Measurements from ENCODE around the gene NR2F2. TPM values are rescaled to one million over a fixed set of nuclear protein-coding genes. Genes with fewer than 3 reads are reported as not detected.

NR2F2 gene
- total RNA-seq, 1 experiment from 2014 or later = 53.7 TPM

DNA sequence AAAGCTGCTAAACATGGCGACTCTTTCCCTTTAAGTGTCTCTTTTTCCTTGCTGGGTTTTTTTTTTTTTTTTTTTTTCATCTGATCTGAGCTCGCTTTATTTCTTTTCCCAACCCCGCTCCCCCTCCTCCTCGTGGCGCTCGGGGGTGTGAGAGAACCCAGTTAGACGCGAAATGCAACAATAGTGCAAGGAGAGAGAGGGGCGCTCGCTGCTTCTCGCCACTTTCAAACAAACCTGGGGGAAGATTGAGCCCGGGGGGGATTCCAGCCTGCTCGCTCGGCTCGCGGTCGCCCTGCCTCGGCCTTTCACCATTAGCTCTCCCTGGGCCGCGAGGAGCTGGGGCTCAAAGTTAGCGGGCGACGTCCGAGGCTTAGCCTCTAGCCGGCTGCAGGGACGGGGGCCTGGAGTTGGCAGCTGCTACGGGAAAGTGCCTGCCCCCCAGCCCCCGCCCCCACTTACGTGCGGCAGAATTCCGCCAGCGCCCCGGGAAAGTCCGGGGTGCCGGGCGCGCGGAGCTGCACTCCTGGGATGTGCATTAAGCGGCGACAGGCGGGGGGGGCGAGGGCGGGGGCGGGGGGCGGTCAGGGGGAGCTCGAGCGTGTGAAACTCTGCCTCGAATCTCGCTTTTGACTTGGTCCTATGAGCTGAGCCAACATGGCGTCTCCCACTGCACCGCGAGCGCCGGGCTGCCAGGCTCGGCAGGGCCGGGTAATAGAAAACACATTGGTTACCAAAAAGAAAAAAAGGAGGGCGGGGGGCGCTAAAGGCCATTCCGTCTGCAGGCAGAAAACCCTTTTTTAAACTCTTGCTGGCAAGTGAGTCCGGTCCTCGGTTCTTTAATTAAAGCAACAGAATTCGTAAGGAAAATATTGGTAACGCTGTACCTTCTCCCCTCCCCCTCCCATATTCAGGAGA lies 10.4 kb downstream of the NR2F2 start:
- H3K27me3 ChIP-seq (ENCODE audit: control insufficient read depth, insufficient read depth, low read length) = no peaks in the 10 kb centered on the region
- peaks cover 11% of the 10 kb centered on the region; the same call in 1 of the 2 replicates for H3K36me3 ChIP-seq (ENCODE audit: control insufficient read depth, insufficient read depth, low read length)
- ATAC-seq = peak; percentile 47
- H3K9me3 ChIP-seq (ENCODE audit: control insufficient read depth, insufficient read depth, low read depth, low read length) = no peaks in the 10 kb centered on the region
- intact Hi-C loops (cut with micrococcal nuclease; ENCODE audit: unreplicated experiment) = no loop called here
- TF ChIP-seq SIN3A (IDR thresholded peaks at IDR 0.05; ENCODE audit: borderline replicate concordance, insufficient read depth, low read depth, low read length) (0 out of 2 replicates have a peak, but pooled peaks have one; percentile 48), POLR2AphosphoS5 (IDR thresholded peaks at IDR 0.05; ENCODE audit: low read depth, low read length) (no peak; the same call in 1 of the 2 replicates), TCF7L2 (IDR thresholded peaks at IDR 0.05; ENCODE audit: low read depth, low read length) (no peak)
- TF ChIP-seq, protein P1, sequence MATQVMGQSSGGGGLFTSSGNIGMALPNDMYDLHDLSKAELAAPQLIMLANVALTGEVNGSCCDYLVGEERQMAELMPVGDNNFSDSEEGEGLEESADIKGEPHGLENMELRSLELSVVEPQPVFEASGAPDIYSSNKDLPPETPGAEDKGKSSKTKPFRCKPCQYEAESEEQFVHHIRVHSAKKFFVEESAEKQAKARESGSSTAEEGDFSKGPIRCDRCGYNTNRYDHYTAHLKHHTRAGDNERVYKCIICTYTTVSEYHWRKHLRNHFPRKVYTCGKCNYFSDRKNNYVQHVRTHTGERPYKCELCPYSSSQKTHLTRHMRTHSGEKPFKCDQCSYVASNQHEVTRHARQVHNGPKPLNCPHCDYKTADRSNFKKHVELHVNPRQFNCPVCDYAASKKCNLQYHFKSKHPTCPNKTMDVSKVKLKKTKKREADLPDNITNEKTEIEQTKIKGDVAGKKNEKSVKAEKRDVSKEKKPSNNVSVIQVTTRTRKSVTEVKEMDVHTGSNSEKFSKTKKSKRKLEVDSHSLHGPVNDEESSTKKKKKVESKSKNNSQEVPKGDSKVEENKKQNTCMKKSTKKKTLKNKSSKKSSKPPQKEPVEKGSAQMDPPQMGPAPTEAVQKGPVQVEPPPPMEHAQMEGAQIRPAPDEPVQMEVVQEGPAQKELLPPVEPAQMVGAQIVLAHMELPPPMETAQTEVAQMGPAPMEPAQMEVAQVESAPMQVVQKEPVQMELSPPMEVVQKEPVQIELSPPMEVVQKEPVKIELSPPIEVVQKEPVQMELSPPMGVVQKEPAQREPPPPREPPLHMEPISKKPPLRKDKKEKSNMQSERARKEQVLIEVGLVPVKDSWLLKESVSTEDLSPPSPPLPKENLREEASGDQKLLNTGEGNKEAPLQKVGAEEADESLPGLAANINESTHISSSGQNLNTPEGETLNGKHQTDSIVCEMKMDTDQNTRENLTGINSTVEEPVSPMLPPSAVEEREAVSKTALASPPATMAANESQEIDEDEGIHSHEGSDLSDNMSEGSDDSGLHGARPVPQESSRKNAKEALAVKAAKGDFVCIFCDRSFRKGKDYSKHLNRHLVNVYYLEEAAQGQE (IDR thresholded peaks at IDR 0.05; ENCODE audit: insufficient read depth in 1 of 2, low read depth in 2 of 2, low read length in 1 of 2) = no peak
- no peak for DNase-seq (ENCODE audit: low read depth, low spot score)
- BruUV-seq (replicated peaks) = no TSS peak
- H3K27ac ChIP-seq (ENCODE audit: low read length) = peak overlapping the region; percentile 98
- in situ Hi-C loops (cut with HindIII; ENCODE audit: low pct_unique_long_range_greater_than_20kb, low sequenced_read_pairs) = no loop called here
- peak overlapping the region; percentile 57 to 74 for H3K4me3 ChIP-seq (ENCODE audit: low read depth in 2 of 2, low read length in 2 of 2)
- ChIA-PET CTCF (interaction anchor here (0.6 to 1.5 kb wide), 4 partner anchors 12 to 679 kb away, joined by 3 to 11 read pairs (median 6); no protein-coding TSS in a partner anchor), POLR2A (interaction anchor here (0.6 to 1.3 kb wide), 2 partner anchors 13 to 209 kb away, joined by 3 to 5 read pairs; no protein-coding TSS in a partner anchor)
- peaks cover 64% of the 10 kb centered on the region for H3K4me1 ChIP-seq (ENCODE audit: control insufficient read depth, insufficient read depth, low read length)

DNA sequence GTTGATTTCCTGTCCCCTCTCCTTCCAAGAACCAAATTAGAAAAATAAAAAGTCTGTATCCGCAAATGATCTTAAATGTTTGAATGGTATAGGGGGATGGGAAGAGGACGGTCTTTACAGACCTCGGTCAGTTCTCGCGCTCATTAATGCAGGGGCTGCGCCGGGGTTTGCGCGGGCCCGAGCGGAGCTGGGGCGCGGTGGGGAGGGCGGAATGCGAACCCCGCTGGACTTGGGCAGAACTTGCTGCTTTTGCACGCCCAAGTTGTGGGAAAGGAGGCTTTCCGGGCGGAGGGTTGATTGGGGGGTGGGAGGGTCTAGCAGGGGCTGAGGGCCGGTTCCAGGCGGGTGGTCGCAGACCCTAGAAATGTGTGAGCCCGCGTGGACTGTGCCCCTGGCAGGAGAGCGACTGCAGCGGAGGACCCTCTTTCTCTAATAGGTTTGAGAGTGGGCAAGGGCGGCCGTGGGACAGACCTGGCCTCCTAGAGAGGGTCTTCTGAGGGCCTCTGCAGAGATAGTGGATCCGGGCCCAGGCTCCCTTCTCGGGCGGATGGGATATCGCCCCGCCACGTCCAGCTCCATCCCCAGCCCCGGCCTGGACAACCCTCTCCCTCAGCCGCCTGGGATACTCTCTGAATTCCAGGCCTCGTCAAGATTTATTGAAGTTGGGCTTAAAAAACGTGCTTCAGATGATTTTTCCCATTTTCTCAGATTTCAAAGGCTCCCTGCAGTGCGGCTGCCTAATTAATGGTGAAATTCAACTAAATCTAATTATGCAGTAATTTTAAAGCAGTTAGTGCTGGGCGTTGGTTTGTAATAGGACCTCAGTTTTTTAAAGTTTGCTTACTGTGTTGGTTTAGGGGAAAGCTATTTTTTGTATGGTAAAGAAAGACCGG lies 11.3 kb downstream of the NR2F2 start:
- in situ Hi-C loops (cut with HindIII; ENCODE audit: low pct_unique_long_range_greater_than_20kb, low sequenced_read_pairs) (no loop called here), intact Hi-C loops (cut with micrococcal nuclease; ENCODE audit: unreplicated experiment) (no loop called here)
- CTCF ChIA-PET = interaction anchor here (1.5 kb wide), 1 partner anchor 15 kb away, joined by 5 read pairs; no protein-coding TSS in a partner anchor
- Histone ChIP-seq H3K4me3 (ENCODE audit: low read depth in 2 of 2, low read length in 2 of 2) (peak overlapping the region; percentile 57 to 74), H3K27ac (ENCODE audit: low read length) (peak overlapping the region; percentile 93), H3K9me3 (ENCODE audit: control insufficient read depth, insufficient read depth, low read depth, low read length) (no peaks in the 10 kb centered on the region), H3K36me3 (ENCODE audit: control insufficient read depth, insufficient read depth, low read length) (peaks cover 10% of the 10 kb centered on the region; the same call in 1 of the 2 replicates), H3K27me3 (ENCODE audit: control insufficient read depth, insufficient read depth, low read length) (no peaks in the 10 kb centered on the region), H3K4me1 (ENCODE audit: control insufficient read depth, insufficient read depth, low read length) (peaks cover 69% of the 10 kb centered on the region)
- BruUV-seq (replicated peaks) = no TSS peak
- POLR2A ChIA-PET = interaction anchor here (0.6 kb wide), 2 partner anchors 210 to 782 kb away, joined by 3 read pairs; no protein-coding TSS in a partner anchor
- ATAC-seq (no peak), DNase-seq (ENCODE audit: low read depth, low spot score) (no peak)
- TF ChIP-seq, protein P1 (IDR thresholded peaks at IDR 0.05; ENCODE audit: insufficient read depth in 1 of 2, low read depth in 2 of 2, low read length in 1 of 2) = no peak
- TF ChIP-seq SIN3A (IDR thresholded peaks at IDR 0.05; ENCODE audit: borderline replicate concordance, insufficient read depth, low read depth, low read length) (no peak), POLR2AphosphoS5 (IDR thresholded peaks at IDR 0.05; ENCODE audit: low read depth, low read length) (no peak), TCF7L2 (IDR thresholded peaks at IDR 0.05; ENCODE audit: low read depth, low read length) (no peak)
- TF ChIP-seq, protein P2, sequence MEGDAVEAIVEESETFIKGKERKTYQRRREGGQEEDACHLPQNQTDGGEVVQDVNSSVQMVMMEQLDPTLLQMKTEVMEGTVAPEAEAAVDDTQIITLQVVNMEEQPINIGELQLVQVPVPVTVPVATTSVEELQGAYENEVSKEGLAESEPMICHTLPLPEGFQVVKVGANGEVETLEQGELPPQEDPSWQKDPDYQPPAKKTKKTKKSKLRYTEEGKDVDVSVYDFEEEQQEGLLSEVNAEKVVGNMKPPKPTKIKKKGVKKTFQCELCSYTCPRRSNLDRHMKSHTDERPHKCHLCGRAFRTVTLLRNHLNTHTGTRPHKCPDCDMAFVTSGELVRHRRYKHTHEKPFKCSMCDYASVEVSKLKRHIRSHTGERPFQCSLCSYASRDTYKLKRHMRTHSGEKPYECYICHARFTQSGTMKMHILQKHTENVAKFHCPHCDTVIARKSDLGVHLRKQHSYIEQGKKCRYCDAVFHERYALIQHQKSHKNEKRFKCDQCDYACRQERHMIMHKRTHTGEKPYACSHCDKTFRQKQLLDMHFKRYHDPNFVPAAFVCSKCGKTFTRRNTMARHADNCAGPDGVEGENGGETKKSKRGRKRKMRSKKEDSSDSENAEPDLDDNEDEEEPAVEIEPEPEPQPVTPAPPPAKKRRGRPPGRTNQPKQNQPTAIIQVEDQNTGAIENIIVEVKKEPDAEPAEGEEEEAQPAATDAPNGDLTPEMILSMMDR (IDR thresholded peaks at IDR 0.05) = no peak

Data from Panc1 (cell line).